Testis (tissue), 2 donors: ENCODE results near the gene ADK.

Source experiments
- CTCF ChIP-seq, 3 experiments: fragments of 450-650 bp in 2 of 3; fragments of 200-600 bp in 1 of 3; sonication (generic) in 1 of 3; IDR thresholded peaks; one replicate each; pipeline ENCODE4 v1.5.1; 2016 to 2019; ENCODE audit warnings: antibody characterized with exemption in 3 of 3, mild to moderate bottlenecking in 2 of 3, moderate library complexity in 1 of 3
- POLR2A ChIP-seq: fragments of 450-650 bp; IDR thresholded peaks from one replicate; pipeline ENCODE4 v1.6.1; 2017; ENCODE audit warnings: antibody characterized with exemption, mild to moderate bottlenecking, moderate library complexity

GRCh38 chr10:74602576-74602975, 451.6 kb downstream of the ADK start:
- TF ChIP-seq CTCF (IDR thresholded peaks at IDR 0.05) (no peak), POLR2A (no peak)
